ENCODE data around the gene SPRN. TPM values are rescaled to one million over a fixed set of nuclear protein-coding genes. Genes with fewer than 3 reads are reported as not detected.

Gene SPRN
- total and polyA plus RNA-seq, 2 of the 4 experiments (the other 2 are of a cell fraction): 0.36 to 2.3 TPM

DNA sequence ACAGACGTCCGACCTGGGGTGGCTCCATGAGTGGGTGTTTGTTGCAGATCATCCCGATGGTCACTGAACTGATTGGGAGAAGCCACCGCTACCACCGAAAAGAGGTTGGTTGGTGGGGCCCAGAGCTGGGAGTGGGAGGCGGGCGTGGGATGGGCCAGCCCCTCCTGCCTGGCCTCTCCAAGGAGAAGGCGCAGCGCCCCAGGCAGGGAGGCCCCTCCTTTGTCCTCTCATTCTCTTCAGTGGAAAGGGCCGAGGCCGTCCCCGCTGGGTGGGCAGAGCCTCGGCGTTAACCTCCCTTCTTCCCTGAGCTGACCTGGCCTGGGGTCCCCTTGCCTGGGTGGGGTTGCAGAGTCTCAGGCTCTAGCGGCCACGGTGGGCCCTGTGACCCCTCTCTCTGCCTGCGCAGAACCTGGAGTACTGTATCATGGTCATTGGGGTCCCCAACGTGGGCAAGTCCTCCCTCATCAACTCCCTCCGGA is 25.3 kb downstream of the SPRN start:
- H3K4me2 ChIP-seq (ENCODE audit: low read depth, low read length): no peak overlapping the region
- no peak overlapping the region for H2AK9ac ChIP-seq (replicated peaks; ENCODE audit: low read depth, low read length, poor library complexity)
- no peak overlapping the region for H3K14ac ChIP-seq (replicated peaks; ENCODE audit: low read depth, low read length)
- H2AFZ ChIP-seq (replicated peaks; ENCODE audit: low read length, poor library complexity): no peak overlapping the region
- TF ChIP-seq BHLHE40 (IDR thresholded peaks at IDR 0.05; ENCODE audit: low read depth, low read length) (no peak), CEBPB (IDR thresholded peaks at IDR 0.05; ENCODE audit: low read depth, low read length) (no peak), CHD1 (IDR thresholded peaks at IDR 0.05; ENCODE audit: low read depth, low read length) (no peak), FOS (IDR thresholded peaks at IDR 0.05; ENCODE audit: low read depth, low read length) (no peak), RFX5 (IDR thresholded peaks at IDR 0.05; ENCODE audit: low read depth, low read length) (no peak), RAD21 (IDR thresholded peaks at IDR 0.05; ENCODE audit: low read length) (no peak), MXI1 (IDR thresholded peaks at IDR 0.05; ENCODE audit: borderline replicate concordance, low read depth, low read length) (no peak), MAZ (IDR thresholded peaks at IDR 0.05; ENCODE audit: borderline replicate concordance, low read depth, low read length) (no peak), POLR2A (IDR thresholded peaks at IDR 0.05; ENCODE audit: low read depth, low read length) (no peak), MAFK (IDR thresholded peaks at IDR 0.05; ENCODE audit: low read depth, low read length) (no peak), SMC3 (IDR thresholded peaks at IDR 0.05; ENCODE audit: low read depth, low read length) (no peak), NFE2L2 (IDR thresholded peaks at IDR 0.05; ENCODE audit: low read depth, low read length) (no peak), RCOR1 (IDR thresholded peaks at IDR 0.05; ENCODE audit: insufficient replicate concordance, low read length) (no peak)
- TF ChIP-seq, protein P1, sequence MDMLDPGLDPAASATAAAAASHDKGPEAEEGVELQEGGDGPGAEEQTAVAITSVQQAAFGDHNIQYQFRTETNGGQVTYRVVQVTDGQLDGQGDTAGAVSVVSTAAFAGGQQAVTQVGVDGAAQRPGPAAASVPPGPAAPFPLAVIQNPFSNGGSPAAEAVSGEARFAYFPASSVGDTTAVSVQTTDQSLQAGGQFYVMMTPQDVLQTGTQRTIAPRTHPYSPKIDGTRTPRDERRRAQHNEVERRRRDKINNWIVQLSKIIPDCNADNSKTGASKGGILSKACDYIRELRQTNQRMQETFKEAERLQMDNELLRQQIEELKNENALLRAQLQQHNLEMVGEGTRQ (IDR thresholded peaks at IDR 0.05; ENCODE audit: low read depth, low read length): no peak
- TF ChIP-seq, protein P2, sequence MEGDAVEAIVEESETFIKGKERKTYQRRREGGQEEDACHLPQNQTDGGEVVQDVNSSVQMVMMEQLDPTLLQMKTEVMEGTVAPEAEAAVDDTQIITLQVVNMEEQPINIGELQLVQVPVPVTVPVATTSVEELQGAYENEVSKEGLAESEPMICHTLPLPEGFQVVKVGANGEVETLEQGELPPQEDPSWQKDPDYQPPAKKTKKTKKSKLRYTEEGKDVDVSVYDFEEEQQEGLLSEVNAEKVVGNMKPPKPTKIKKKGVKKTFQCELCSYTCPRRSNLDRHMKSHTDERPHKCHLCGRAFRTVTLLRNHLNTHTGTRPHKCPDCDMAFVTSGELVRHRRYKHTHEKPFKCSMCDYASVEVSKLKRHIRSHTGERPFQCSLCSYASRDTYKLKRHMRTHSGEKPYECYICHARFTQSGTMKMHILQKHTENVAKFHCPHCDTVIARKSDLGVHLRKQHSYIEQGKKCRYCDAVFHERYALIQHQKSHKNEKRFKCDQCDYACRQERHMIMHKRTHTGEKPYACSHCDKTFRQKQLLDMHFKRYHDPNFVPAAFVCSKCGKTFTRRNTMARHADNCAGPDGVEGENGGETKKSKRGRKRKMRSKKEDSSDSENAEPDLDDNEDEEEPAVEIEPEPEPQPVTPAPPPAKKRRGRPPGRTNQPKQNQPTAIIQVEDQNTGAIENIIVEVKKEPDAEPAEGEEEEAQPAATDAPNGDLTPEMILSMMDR (conservative IDR thresholded peaks at IDR 0.05; ENCODE audit: low read depth, low read length): no peak
- TF ChIP-seq, protein P3, sequence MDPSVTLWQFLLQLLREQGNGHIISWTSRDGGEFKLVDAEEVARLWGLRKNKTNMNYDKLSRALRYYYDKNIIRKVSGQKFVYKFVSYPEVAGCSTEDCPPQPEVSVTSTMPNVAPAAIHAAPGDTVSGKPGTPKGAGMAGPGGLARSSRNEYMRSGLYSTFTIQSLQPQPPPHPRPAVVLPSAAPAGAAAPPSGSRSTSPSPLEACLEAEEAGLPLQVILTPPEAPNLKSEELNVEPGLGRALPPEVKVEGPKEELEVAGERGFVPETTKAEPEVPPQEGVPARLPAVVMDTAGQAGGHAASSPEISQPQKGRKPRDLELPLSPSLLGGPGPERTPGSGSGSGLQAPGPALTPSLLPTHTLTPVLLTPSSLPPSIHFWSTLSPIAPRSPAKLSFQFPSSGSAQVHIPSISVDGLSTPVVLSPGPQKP (IDR thresholded peaks at IDR 0.05; ENCODE audit: borderline replicate concordance, low read depth, low read length): no peak
- H2BK120ac ChIP-seq (ENCODE audit: low read depth, low read length): no peak overlapping the region
- ATAC-seq (ENCODE audit: low read depth) (no peak), DNase-seq (no peak)
- POLR2A ChIA-PET (ENCODE audit: unreplicated experiment): no interaction called here
- CTCF ChIA-PET: no interaction called here
- dilution Hi-C loops (cut with HindIII; ENCODE audit: low sequenced_read_pairs, unreplicated experiment) (no loop called here), intact Hi-C loops (cut with micrococcal nuclease) (no loop called here), in situ Hi-C loops (cut with MboI; ENCODE audit: low sequenced_read_pairs) (no loop called here)
- no peak overlapping the region for H3K56ac ChIP-seq (ENCODE audit: extremely low read depth, insufficient read depth, low read length)
- H2BK15ac ChIP-seq (ENCODE audit: low read depth, low read length): no peak overlapping the region
- H3K4me3 ChIP-seq (ENCODE audit: insufficient read depth, low read depth, low read length): no peak overlapping the region
- no peak overlapping the region for H3K4ac ChIP-seq (ENCODE audit: low read depth, low read length)
- no peaks in the 10 kb centered on the region for H3K9me3 ChIP-seq (ENCODE audit: control insufficient read depth, insufficient read depth, low read length)
- no peak overlapping the region for H3K23ac ChIP-seq (ENCODE audit: low read depth, low read length)
- H2BK20ac ChIP-seq (ENCODE audit: low read depth, low read length): no peak overlapping the region
- no peak overlapping the region for H3K9ac ChIP-seq (ENCODE audit: low read depth, low read length)
- no peak overlapping the region for H4K5ac ChIP-seq (ENCODE audit: low read depth, low read length)
- no peaks in the 10 kb centered on the region for H3K27me3 ChIP-seq (ENCODE audit: control insufficient read depth, insufficient read depth, low read length)
- no peak overlapping the region for H4K91ac ChIP-seq (ENCODE audit: insufficient read depth, low read depth, low read length)
- no peaks in the 10 kb centered on the region for H4K20me1 ChIP-seq (ENCODE audit: insufficient read depth, low read length)
- peaks cover 43 to 60% of the 10 kb centered on the region in 2 experiments for H3K79me1 ChIP-seq (ENCODE audit: low read depth in 1 of 2, low read length in 2 of 2)
- H2AK5ac ChIP-seq (ENCODE audit: low read depth, low read length): no peak overlapping the region
- H3K27ac ChIP-seq (ENCODE audit: insufficient read depth, low read length): no peak overlapping the region
- no peak overlapping the region for H4K8ac ChIP-seq (ENCODE audit: low read depth in 2 of 2, low read length in 2 of 2)
- 0 out of 2 replicates have a peak, but pooled peaks cover 9% of the 10 kb centered on the region for H3K9me1 ChIP-seq (ENCODE audit: insufficient read depth, low read length)
- H3K36me3 ChIP-seq (ENCODE audit: control insufficient read depth, insufficient read depth, low read length): peaks cover 54% of the 10 kb centered on the region
- WGBS, 2 experiments (ENCODE audit: extremely low coverage in 2 of 2, insufficient read length in 1 of 2): 100% methylated on average over 3 of the region's 19 CpGs; no CpG with 5 or more reads in 1 of the 2 experiments
- no TSS peak for BruUV-seq (replicated peaks)
- H2BK5ac ChIP-seq (ENCODE audit: low read depth, low read length, poor library complexity, severe bottlenecking): no peak overlapping the region
- H3K4me1 ChIP-seq (ENCODE audit: control insufficient read depth, insufficient read depth, low read length): peaks cover 4% of the 10 kb centered on the region; the same call in 1 of the 2 replicates
- H3K18ac ChIP-seq (ENCODE audit: low read depth, low read length): no peak overlapping the region

Measured in IMR-90 (cell line).